ENCODE data around the gene NATD1. TPM values are rescaled to one million over a fixed set of nuclear protein-coding genes. Genes with fewer than 3 reads are reported as not detected.

Gene NATD1
- total RNA-seq, 1 experiment from 2014 or later = 0.75 TPM

GRCh38 chr17:21298056-21298982, 45.1 kb upstream of the NATD1 start:
- Histone ChIP-seq H3K9me3 (ENCODE audit: low read depth, low read length, poor library complexity, severe bottlenecking) (peaks cover 14% of the 10 kb centered on the region), H3K27me3 (replicated peaks; ENCODE audit: insufficient read depth, low read depth, low read length, poor library complexity) (no peaks in the 10 kb centered on the region), H3K4me1 (ENCODE audit: insufficient read depth, low read length, poor library complexity, severe bottlenecking) (no peaks in the 10 kb centered on the region), H3K27ac (ENCODE audit: low read depth, low read length, poor library complexity, severe bottlenecking) (no peak overlapping the region), H3K4me3 (ENCODE audit: low read depth, low read length, poor library complexity, severe bottlenecking) (no peak overlapping the region), H3K36me3 (ENCODE audit: insufficient read depth, low read length, poor library complexity, severe bottlenecking) (peaks cover 5% of the 10 kb centered on the region)
- no peak for TF ChIP-seq CTCF (conservative IDR thresholded peaks at IDR 0.05; ENCODE audit: low read depth, low read length)
- TF ChIP-seq EZH2 (IDR thresholded peaks at IDR 0.05; ENCODE audit: borderline replicate concordance, low read depth, low read length, poor library complexity, severe bottlenecking) = no peak
- DNase-seq (ENCODE audit: low spot score) = no peak
- POLR2A ChIA-PET (ENCODE audit: low non-redundant PET) = no interaction called here
- BruUV-seq (replicated peaks) = no TSS peak
- CTCF ChIA-PET = no interaction called here
- intact Hi-C loops (cut with micrococcal nuclease; ENCODE audit: unreplicated experiment) = no loop called here

- Histone ChIP-seq H3K4me1 (ENCODE audit: insufficient read depth, low read length, poor library complexity, severe bottlenecking) (no peaks in the 10 kb centered on the region), H3K36me3 (ENCODE audit: insufficient read depth, low read length, poor library complexity, severe bottlenecking) (peaks cover 5% of the 10 kb centered on the region)
- CTCF ChIA-PET = no interaction called here
Observed at GRCh38 chr17:21297597-21297996, 44.4 kb upstream of the NATD1 start.

GRCh38 chr17:21297026-21297520, 43.9 kb upstream of the NATD1 start:
- CTCF ChIA-PET = no interaction called here
- DNase-seq (ENCODE audit: low spot score) = no peak

More at GRCh38 chr17:21297597-21297996, 44.4 kb upstream of the NATD1 start:
- no peak for DNase-seq (ENCODE audit: low spot score)
- H3K4me3 ChIP-seq (ENCODE audit: low read depth, low read length, poor library complexity, severe bottlenecking) = no peak overlapping the region
- POLR2A ChIA-PET (ENCODE audit: low non-redundant PET) = no interaction called here
- peaks cover 17% of the 10 kb centered on the region for H3K9me3 ChIP-seq (ENCODE audit: low read depth, low read length, poor library complexity, severe bottlenecking)
- intact Hi-C loops (cut with micrococcal nuclease; ENCODE audit: unreplicated experiment) = no loop called here
- no peaks in the 10 kb centered on the region for H3K27me3 ChIP-seq (replicated peaks; ENCODE audit: insufficient read depth, low read depth, low read length, poor library complexity)
- no TSS peak for BruUV-seq (replicated peaks)
- TF ChIP-seq EZH2 (IDR thresholded peaks at IDR 0.05; ENCODE audit: borderline replicate concordance, low read depth, low read length, poor library complexity, severe bottlenecking) = no peak
- TF ChIP-seq CTCF (conservative IDR thresholded peaks at IDR 0.05; ENCODE audit: low read depth, low read length) = no peak
- H3K27ac ChIP-seq (ENCODE audit: low read depth, low read length, poor library complexity, severe bottlenecking) = no peak overlapping the region

More at GRCh38 chr17:21297026-21297520, 43.9 kb upstream of the NATD1 start:
- no TSS peak for BruUV-seq (replicated peaks)
- POLR2A ChIA-PET (ENCODE audit: low non-redundant PET) = no interaction called here
- intact Hi-C loops (cut with micrococcal nuclease; ENCODE audit: unreplicated experiment) = no loop called here
- Histone ChIP-seq H3K9me3 (ENCODE audit: low read depth, low read length, poor library complexity, severe bottlenecking) (peaks cover 20% of the 10 kb centered on the region), H3K27ac (ENCODE audit: low read depth, low read length, poor library complexity, severe bottlenecking) (no peak overlapping the region), H3K36me3 (ENCODE audit: insufficient read depth, low read length, poor library complexity, severe bottlenecking) (peaks cover 5% of the 10 kb centered on the region), H3K27me3 (replicated peaks; ENCODE audit: insufficient read depth, low read depth, low read length, poor library complexity) (no peaks in the 10 kb centered on the region), H3K4me3 (ENCODE audit: low read depth, low read length, poor library complexity, severe bottlenecking) (no peak overlapping the region), H3K4me1 (ENCODE audit: insufficient read depth, low read length, poor library complexity, severe bottlenecking) (no peaks in the 10 kb centered on the region)
- TF ChIP-seq EZH2 (IDR thresholded peaks at IDR 0.05; ENCODE audit: borderline replicate concordance, low read depth, low read length, poor library complexity, severe bottlenecking) (no peak), CTCF (conservative IDR thresholded peaks at IDR 0.05; ENCODE audit: low read depth, low read length) (no peak)
